WTC11 (cell line): Measurements from ENCODE around the gene COL13A1.

Experiments
- ATF1 ChIP-seq: sonication (generic); formaldehyde crosslinking; IDR thresholded peaks from 2 replicates; pipeline ENCODE4 v1.8.1; 2023; ENCODE audit warnings: mild to moderate bottlenecking, moderate library complexity, missing genetic modification reagents
- CBFB ChIP-seq: sonication (generic); formaldehyde crosslinking; IDR thresholded peaks from 2 replicates; pipeline ENCODE4 v1.8.1; 2022; ENCODE audit warnings: mild to moderate bottlenecking, low read depth, missing genetic modification reagents
- CREB1 ChIP-seq: sonication (generic); formaldehyde crosslinking; IDR thresholded peaks from 2 replicates; pipeline ENCODE4 v1.8.0; 2023; ENCODE audit warnings: mild to moderate bottlenecking, missing genetic modification reagents
- CREM ChIP-seq: sonication (generic); formaldehyde crosslinking; IDR thresholded peaks from 2 replicates; pipeline ENCODE4 v1.8.1; 2022; ENCODE audit warnings: mild to moderate bottlenecking, missing genetic modification reagents, moderate library complexity
- ESRRA ChIP-seq: sonication (generic); formaldehyde crosslinking; IDR thresholded peaks from 2 replicates; pipeline ENCODE4 v1.8.1; 2022; ENCODE audit warnings: mild to moderate bottlenecking, missing genetic modification reagents, borderline replicate concordance
- MYBL2 ChIP-seq: sonication (generic); formaldehyde crosslinking; IDR thresholded peaks from 2 replicates; pipeline ENCODE4 v1.8.1; 2023; ENCODE audit warnings: mild to moderate bottlenecking, moderate library complexity, missing genetic modification reagents
- ZNF121 ChIP-seq: sonication (generic); formaldehyde crosslinking; IDR thresholded peaks from 2 replicates; pipeline ENCODE4 v1.8.0; 2023; ENCODE audit warnings: missing genetic modification reagents
- ZNF416 ChIP-seq: fragments of 250-450 bp; sonication (Bioruptor Pico); IDR thresholded peaks from 2 replicates; pipeline ENCODE4 v1.9.0; 2021; ENCODE audit warnings: mild to moderate bottlenecking, inconsistent platforms
- TF ChIP-seq, protein P1 (sequence below): fragments of 200-600 bp; IDR thresholded peaks from 2 replicates; pipeline ENCODE4 v1.8.0; 2022; ENCODE audit warnings: antibody characterized with exemption
- TF ChIP-seq, protein P2 (sequence below): sonication (generic); formaldehyde crosslinking; conservative IDR thresholded peaks from 2 replicates; pipeline ENCODE4 v1.8.1; 2022; ENCODE audit warnings: mild to moderate bottlenecking, missing genetic modification reagents
- TF ChIP-seq, protein P3 (sequence below): sonication (generic); formaldehyde crosslinking; IDR thresholded peaks from 2 replicates; pipeline ENCODE4 v1.8.1; 2022; ENCODE audit warnings: low read depth, mild to moderate bottlenecking, moderate library complexity, missing genetic modification reagents, borderline replicate concordance

DNA sequence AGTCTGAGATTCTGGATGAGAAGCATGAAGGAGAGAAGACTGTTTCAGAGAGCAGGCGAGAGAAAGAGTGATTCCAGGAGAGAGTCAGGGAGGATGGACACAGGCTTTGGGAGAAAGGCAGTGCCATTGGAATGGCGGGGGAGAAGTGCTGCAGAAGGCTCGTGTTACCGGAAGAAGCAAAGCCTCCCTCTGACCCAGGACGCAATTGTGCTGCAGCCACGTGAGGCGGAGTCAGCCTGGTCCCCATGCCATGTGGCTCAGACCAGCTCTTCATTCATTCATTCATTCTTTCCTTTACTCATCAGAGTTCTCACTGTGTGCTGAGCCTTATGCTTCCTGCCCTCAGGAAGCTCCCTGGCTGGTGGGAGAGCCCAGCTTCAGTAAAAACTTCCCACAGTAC, 49.2 kb upstream of the COL13A1 start:
- TF ChIP-seq CREB1 (CRISPR knock-in tag) (no peak), CREM (CRISPR knock-in tag) (no peak), ZNF416 (CRISPR knock-in tag) (no peak), ESRRA (no peak), ATF1 (CRISPR knock-in tag) (no peak), CBFB (no peak), ZNF121 (no peak), MYBL2 (CRISPR knock-in tag) (no peak)
- TF ChIP-seq, protein P1, sequence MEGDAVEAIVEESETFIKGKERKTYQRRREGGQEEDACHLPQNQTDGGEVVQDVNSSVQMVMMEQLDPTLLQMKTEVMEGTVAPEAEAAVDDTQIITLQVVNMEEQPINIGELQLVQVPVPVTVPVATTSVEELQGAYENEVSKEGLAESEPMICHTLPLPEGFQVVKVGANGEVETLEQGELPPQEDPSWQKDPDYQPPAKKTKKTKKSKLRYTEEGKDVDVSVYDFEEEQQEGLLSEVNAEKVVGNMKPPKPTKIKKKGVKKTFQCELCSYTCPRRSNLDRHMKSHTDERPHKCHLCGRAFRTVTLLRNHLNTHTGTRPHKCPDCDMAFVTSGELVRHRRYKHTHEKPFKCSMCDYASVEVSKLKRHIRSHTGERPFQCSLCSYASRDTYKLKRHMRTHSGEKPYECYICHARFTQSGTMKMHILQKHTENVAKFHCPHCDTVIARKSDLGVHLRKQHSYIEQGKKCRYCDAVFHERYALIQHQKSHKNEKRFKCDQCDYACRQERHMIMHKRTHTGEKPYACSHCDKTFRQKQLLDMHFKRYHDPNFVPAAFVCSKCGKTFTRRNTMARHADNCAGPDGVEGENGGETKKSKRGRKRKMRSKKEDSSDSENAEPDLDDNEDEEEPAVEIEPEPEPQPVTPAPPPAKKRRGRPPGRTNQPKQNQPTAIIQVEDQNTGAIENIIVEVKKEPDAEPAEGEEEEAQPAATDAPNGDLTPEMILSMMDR, result no peak
- TF ChIP-seq, protein P2, sequence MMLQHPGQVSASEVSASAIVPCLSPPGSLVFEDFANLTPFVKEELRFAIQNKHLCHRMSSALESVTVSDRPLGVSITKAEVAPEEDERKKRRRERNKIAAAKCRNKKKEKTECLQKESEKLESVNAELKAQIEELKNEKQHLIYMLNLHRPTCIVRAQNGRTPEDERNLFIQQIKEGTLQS (CRISPR knock-in tag), result no peak
- TF ChIP-seq, protein P3, sequence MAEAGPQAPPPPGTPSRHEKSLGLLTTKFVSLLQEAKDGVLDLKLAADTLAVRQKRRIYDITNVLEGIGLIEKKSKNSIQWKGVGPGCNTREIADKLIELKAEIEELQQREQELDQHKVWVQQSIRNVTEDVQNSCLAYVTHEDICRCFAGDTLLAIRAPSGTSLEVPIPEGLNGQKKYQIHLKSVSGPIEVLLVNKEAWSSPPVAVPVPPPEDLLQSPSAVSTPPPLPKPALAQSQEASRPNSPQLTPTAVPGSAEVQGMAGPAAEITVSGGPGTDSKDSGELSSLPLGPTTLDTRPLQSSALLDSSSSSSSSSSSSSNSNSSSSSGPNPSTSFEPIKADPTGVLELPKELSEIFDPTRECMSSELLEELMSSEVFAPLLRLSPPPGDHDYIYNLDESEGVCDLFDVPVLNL (CRISPR knock-in tag), result no peak
